Measurements from ENCODE around the gene RNASE8.

RNASE8 gene

DNA sequence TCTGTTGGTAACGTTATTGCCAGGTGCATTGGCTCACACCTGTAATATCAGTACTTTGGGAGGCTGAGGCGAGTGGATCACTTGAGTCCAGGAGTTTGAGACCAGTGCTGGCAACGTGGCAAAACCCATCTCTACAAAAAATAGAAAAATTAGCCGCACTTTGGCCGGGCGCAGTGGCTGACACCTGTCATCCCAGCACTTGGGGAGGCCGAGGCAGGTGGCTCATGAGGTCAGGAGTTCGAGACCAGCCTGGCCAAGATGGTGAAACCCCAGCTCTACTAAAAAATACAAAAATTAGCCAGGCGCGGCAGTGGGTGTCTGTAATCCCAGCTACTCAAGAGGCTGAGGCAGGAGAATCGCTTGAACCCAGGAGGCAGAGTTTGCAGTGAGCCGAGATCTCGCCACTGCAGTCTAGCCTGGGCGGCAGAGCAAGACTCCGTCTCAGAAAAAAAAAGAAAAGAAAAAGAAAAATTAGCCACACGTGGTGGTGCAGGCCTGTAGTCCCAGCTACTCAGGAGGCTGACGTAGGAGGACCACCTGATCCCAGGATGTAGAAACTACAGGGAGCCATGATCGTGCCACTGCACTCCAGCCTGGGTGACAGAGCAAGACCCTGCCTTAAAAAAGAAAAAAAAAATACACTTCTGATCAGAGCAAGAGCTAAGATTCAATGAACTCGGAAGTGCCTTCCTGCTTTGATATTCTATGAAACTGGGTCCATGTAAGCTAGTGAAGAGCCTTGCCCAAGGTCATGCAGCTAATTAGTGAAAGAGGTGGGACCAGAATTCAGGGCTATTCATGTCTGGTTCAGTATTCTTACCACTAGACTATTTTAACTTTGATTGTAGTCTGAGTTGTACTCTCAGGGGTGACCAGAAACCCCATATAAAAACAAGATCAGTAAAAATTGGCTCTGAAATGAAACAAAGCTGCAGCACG is 4.2 kb upstream of the RNASE8 start:
- DNase-seq (ENCODE audit: low read depth in 2 of 2), result no peak

- DNase-seq (ENCODE audit: low read depth in 2 of 2), result no peak
These were observed 3.4 kb upstream of the RNASE8 start for GRCh38 chr14:21054123-21054767.

GRCh38 chr14:21054768-21055145 is 2.9 kb upstream of the RNASE8 start:
- DNase-seq (ENCODE audit: low read depth in 2 of 2), result no peak

DNA sequence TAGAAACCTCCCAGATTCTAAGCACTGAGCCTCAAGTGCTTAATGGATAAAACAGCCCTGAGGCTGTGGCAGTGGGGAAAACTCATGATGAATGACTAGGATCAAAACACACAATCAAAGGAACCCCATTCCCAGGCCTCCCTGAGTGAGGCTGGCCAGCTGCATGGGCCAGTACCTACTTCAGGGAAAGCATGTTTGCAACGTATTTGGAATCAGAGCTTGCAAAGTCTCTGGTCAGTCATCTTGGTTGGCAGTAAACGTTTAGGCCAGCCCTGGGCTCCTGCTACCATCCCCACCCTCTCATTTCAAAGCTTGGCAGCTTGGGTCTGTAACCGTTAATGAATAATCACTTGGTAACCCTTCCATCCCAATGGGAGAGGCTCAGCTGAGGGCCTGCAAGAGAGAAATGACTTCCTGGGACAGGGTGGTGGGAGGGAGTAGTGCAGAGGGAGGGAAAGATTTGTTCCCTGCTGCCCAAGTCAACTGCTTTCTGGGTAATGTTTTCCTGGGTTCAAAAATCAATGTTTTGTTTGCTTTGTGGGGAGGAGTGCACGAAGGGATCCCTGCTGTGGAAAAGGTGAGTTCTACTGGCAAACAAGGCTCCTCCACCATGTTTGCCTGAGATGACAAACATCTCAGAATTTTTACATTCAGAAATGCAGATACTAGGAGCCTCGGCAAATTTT is 2.0 kb upstream of the RNASE8 start:
- DNase-seq (ENCODE audit: low read depth in 2 of 2), result no peak

- DNase-seq (ENCODE audit: low read depth in 2 of 2), result no peak
These were observed 980 bp upstream of the RNASE8 start for GRCh38 chr14:21056520-21057163.

GRCh38 chr14:21058903-21059302 is 1.3 kb downstream of the RNASE8 start:
- DNase-seq (ENCODE audit: low read depth in 2 of 2), result no peak

- DNase-seq (ENCODE audit: low read depth in 2 of 2), result no peak
These were observed 2.4 kb downstream of the RNASE8 start for GRCh38 chr14:21059842-21060613.

DNA sequence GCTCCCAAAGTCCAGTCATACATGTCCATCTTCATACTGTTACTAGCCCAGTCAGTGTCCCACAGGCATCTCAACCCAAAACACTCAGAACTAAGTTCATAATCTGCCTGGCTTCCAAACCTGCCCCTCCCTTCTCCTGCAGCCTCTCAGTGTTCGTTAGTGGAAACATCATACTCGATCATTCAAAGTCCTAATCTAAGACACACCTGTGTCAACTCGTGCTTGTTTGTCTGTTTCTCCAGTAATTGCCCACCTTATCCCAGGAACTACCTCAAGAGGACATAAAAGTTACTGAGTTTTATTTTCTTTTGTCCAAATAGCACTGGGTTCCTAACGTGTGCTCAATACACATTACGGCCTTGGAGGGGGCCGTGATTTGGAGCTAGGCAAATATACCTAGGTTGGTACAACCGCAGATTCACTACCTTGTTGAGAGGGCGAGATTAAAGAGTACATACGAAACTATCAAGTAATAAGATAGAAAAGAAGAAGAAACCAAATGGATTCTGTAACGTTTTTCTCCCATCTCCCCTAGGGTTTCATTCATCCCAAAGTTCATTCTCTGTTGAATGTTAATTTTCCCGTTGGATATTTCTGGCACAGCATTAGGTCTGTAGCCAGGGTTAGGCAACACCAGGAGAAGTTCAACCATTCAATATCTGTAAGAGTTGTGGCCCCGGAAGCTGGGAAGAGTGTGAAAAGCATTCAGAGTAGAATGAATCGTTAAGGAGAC is 3.2 kb downstream of the RNASE8 start:
- DNase-seq (ENCODE audit: low read depth in 2 of 2), result no peak

- no peak for DNase-seq (ENCODE audit: low read depth in 2 of 2)
These were observed 3.7 kb downstream of the RNASE8 start for GRCh38 chr14:21061347-21061668.

DNA sequence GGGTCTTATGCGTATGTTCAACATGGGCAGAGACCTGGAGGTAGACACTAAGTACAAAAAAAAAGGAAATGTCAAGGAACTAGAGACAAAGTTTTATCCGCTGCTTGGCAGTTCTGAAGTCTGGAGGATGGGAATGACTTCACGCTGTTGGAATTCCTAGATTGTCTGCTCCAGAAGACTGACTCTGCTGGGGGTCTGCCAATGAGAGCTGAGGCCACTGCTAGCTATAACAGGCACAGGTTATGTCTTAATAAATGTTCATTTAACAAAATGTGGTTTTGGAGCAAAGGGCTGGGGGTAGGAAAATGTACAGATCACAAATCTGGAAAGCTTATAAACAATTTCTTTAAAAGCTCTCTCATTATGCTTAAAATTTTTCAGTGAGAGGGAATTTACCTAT is 5.9 kb downstream of the RNASE8 start:
- DNase-seq (ENCODE audit: low read depth in 2 of 2), result no peak

GRCh38 chr14:21066882-21067502 is 9.4 kb downstream of the RNASE8 start:
- DNase-seq (ENCODE audit: low read depth in 2 of 2), result no peak

GRCh38 chr14:21068521-21069387 is 11.1 kb downstream of the RNASE8 start:
- no peak for DNase-seq (ENCODE audit: low read depth in 2 of 2)

- no peak for DNase-seq (ENCODE audit: low read depth in 2 of 2)
These were observed 11.9 kb downstream of the RNASE8 start for GRCh38 chr14:21069388-21070082.

- no peak for DNase-seq (ENCODE audit: low read depth in 2 of 2)
These were observed 12.5 kb downstream of the RNASE8 start, which contains the start of gene ARHGEF40 for GRCh38 chr14:21070083-21070609. ARHGEF40 (plus strand) TSS chr14:21070304; CDS start chr14:21070397, 93 bp downstream.

GRCh38 chr14:21070610-21071224 is 13.1 kb downstream of the RNASE8 start:
- DNase-seq (ENCODE audit: low read depth in 2 of 2), result no peak

DNA sequence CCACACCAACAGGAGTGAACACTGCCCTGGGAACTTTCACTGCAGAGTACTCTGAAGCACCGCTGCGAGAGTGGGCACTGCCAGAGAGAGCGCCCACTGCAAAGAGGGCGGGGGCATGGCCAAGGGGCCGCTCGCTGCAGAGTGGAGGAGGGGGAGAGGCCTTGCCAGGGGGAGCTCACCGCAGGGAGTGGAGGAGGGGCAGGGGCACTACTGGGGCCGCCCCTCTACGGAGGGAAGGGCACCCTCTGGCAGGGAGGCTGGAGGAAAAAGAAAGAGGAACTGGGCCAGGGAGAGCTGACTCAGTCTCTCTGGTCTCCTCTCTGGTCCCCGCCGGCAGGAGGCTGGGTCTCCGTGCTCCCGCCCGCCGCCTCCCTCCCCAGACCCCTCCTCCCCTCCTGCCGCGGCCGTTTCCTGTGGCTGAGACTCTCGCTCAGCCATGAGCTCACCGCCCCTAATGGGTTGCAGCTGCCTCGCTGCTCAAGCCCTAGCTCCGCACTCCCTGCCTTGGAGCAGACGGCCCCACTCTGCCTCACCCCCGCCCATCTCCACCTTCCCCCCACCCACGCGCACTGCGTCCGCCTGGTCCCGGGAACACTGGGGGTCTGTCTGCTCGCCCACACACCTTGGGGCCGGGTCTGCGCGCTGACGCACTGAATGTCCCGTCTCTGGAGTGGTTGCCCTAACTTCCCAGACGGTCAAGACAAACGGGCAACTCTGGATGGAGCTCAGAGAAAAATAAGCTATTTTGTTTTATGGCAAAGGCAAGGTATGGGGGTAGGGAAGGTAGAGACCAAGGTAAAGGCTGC is 13.8 kb downstream of the RNASE8 start:
- peak in 1 of 2 donors; percentile 38 for DNase-seq (ENCODE audit: low read depth in 2 of 2)

DNA sequence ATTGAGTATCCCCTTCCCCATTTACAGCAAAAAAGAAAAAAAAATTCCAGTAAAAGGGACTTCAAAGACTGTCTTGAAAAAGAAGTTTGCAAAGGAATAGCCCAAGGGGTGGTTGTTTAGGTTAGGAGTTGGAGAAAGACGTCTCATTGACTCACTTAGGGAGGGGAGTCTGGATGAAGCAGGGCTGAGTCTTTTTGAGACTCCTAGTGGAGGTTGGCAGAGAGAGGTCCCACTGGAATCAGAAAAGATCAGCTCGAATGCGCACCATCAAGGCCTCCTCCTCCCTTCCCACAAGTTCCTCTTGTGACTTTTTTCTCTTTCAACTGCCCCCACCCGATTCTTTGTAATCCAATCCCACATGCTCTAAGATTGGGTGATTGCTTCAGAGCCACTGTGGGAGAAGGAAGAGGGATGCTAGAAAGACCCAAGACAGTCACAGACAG is 14.4 kb downstream of the RNASE8 start:
- no peak for DNase-seq (ENCODE audit: low read depth in 2 of 2)
